ENCODE measurements around the gene LYPD1.

The LYPD1 gene

GRCh38 chr2:132668189-132668823, 1.7 kb downstream of the LYPD1 start:
- ChIA-PET POLR2A (no interaction called here), CTCF (interaction anchor here (0.6 to 1.8 kb wide), 10 partner anchors 8 to 1257 kb away, joined by 3 to 6 read pairs (median 4); no protein-coding TSS in a partner anchor)
- Histone ChIP-seq H3K27ac (ENCODE audit: extremely low read depth, low read depth, low read length) (no peak overlapping the region; the same call in 1 of the 2 replicates), H3K4me3 (ENCODE audit: low read depth, low read length) (peak overlapping the region; percentile 88), H3K4me1 (ENCODE audit: control insufficient read depth, insufficient read depth, low read length) (peaks cover 3% of the 10 kb centered on the region; the same call in 1 of the 2 replicates), H3K36me3 (ENCODE audit: control insufficient read depth in 2 of 2, insufficient read depth in 1 of 2, low read length in 2 of 2) (peaks cover 0 to 17% of the 10 kb centered on the region in 2 experiments; a peak in 1 of 3 replicates), H3K9me3 (ENCODE audit: control insufficient read depth, insufficient read depth, low read depth, low read length) (no peaks in the 10 kb centered on the region)
- peak; percentile 37; the same call in 1 of the 2 replicates for TF ChIP-seq GLIS2 (tag by site-specific recombination; IDR thresholded peaks at IDR 0.05)
- peak; percentile 38; the same call in 1 of the 2 replicates for TF ChIP-seq SP3 (tag by site-specific recombination; IDR thresholded peaks at IDR 0.05)
- TF ChIP-seq ZNF600 (tag by site-specific recombination; IDR thresholded peaks at IDR 0.05): 0 out of 2 replicates have a peak, but pooled peaks have one; percentile 34
- TF ChIP-seq ZNF335 (tag by site-specific recombination; conservative IDR thresholded peaks at IDR 0.05): 0 out of 2 replicates have a peak, but pooled peaks have one; percentile 24
- peak; percentile 36; the same call in 1 of the 2 replicates for TF ChIP-seq ZFHX2 (tag by site-specific recombination; conservative IDR thresholded peaks at IDR 0.05)
- peak; percentile 82 for TF ChIP-seq SP2 (tag by site-specific recombination; IDR thresholded peaks at IDR 0.05)
- peak; percentile 51 for TF ChIP-seq WT1 (tag by site-specific recombination; IDR thresholded peaks at IDR 0.05)
- TF ChIP-seq OVOL3 (tag by site-specific recombination; IDR thresholded peaks at IDR 0.05): no peak
- TF ChIP-seq EGR2 (tag by site-specific recombination; IDR thresholded peaks at IDR 0.05; ENCODE audit: low read depth): peak; percentile 49
- TF ChIP-seq MZF1 (tag by site-specific recombination; IDR thresholded peaks at IDR 0.05; ENCODE audit: borderline replicate concordance): no peak
- no peak for TF ChIP-seq IKZF3 (tag by site-specific recombination; IDR thresholded peaks at IDR 0.05)
- no peak for TF ChIP-seq ZNF488 (tag by site-specific recombination; IDR thresholded peaks at IDR 0.05)
- TF ChIP-seq OSR2 (tag by site-specific recombination; IDR thresholded peaks at IDR 0.05): no peak
- peak; percentile 89 for TF ChIP-seq ZNF341 (tag by site-specific recombination; IDR thresholded peaks at IDR 0.05; ENCODE audit: low read depth)
- TF ChIP-seq CTCF (tag by site-specific recombination; IDR thresholded peaks at IDR 0.05): peak; percentile 73
- TF ChIP-seq ZNF549 (tag by site-specific recombination; IDR thresholded peaks at IDR 0.05): no peak
- peak; percentile 82 for TF ChIP-seq PRDM10 (tag by site-specific recombination; IDR thresholded peaks at IDR 0.05)
- TF ChIP-seq SP7 (tag by site-specific recombination; IDR thresholded peaks at IDR 0.05): no peak

GRCh38 chr2:132667706-132668105, 2.3 kb downstream of the LYPD1 start:
- ChIA-PET POLR2A (no interaction called here), CTCF (interaction anchor here (0.5 to 1.8 kb wide), 7 partner anchors 11 to 1258 kb away, joined by 3 to 5 read pairs (median 4); no protein-coding TSS in a partner anchor)
- H3K36me3 ChIP-seq (ENCODE audit: control insufficient read depth in 2 of 2, insufficient read depth in 1 of 2, low read length in 2 of 2): peaks cover 0 to 17% of the 10 kb centered on the region in 2 experiments; a peak in 1 of 3 replicates
- no peak overlapping the region for H3K27ac ChIP-seq (ENCODE audit: extremely low read depth, low read depth, low read length)
- H3K4me3 ChIP-seq (ENCODE audit: low read depth, low read length): peak overlapping the region; percentile 88; the same call in 1 of the 2 replicates
- no peaks in the 10 kb centered on the region for H3K9me3 ChIP-seq (ENCODE audit: control insufficient read depth, insufficient read depth, low read depth, low read length)
- H3K4me1 ChIP-seq (ENCODE audit: control insufficient read depth, insufficient read depth, low read length): peaks cover 5% of the 10 kb centered on the region; the same call in 1 of the 2 replicates
- TF ChIP-seq ZNF521 (tag by site-specific recombination; IDR thresholded peaks at IDR 0.05) (no peak), MEIS1 (CRISPR knock-in tag; IDR thresholded peaks at IDR 0.05; ENCODE audit: borderline replicate concordance) (no peak), IKZF3 (tag by site-specific recombination; IDR thresholded peaks at IDR 0.05) (no peak), ZNF518A (tag by site-specific recombination; conservative IDR thresholded peaks at IDR 0.05; ENCODE audit: low read depth) (no peak), ZNF184 (tag by site-specific recombination; IDR thresholded peaks at IDR 0.05) (no peak)
